Measurements from ENCODE around the gene ADAMTS2.

- TF ChIP-seq POLR2AphosphoS5 (IDR thresholded peaks at IDR 0.05) (no peak), CTCF (IDR thresholded peaks at IDR 0.05) (no peak), POLR2A (IDR thresholded peaks at IDR 0.05) (no peak), EP300 (IDR thresholded peaks at IDR 0.05; ENCODE audit: low read depth) (no peak)
Observed at GRCh38 chr5:179294131-179294780, 51.0 kb downstream of the ADAMTS2 start.

All from transverse colon (tissue), 4 donors.